GM18873 (cell line): Measurements from ENCODE around the gene CAB39L.

ENCODE experiments used
- ATAC-seq: cut with Tn5 transposase; IDR thresholded peaks from one replicate; pipeline ENCODE4 v1.9.1; 2021; ENCODE audit warnings: mild to moderate bottlenecking, moderate library complexity, moderate number of reproducible peaks; ENCODE audit not compliant: unreplicated experiment, low FRiP score

CAB39L gene

GRCh38 chr13:49443357-49443703 is 534 bp downstream of the CAB39L start:
- ATAC-seq: no peak

- no peak for ATAC-seq
Observed at GRCh38 chr13:49441846-49442245, 2.0 kb downstream of the CAB39L start.

- no peak for ATAC-seq
Observed at GRCh38 chr13:49441312-49441711, 2.6 kb downstream of the CAB39L start.

GRCh38 chr13:49439609-49440008 is 4.3 kb downstream of the CAB39L start:
- no peak for ATAC-seq

- no peak for ATAC-seq
Observed at GRCh38 chr13:49437705-49438104, 6.2 kb downstream of the CAB39L start.

GRCh38 chr13:49436890-49437289 is 7.0 kb downstream of the CAB39L start:
- no peak for ATAC-seq

- ATAC-seq: no peak
Observed at GRCh38 chr13:49435992-49436391, 7.9 kb downstream of the CAB39L start.

GRCh38 chr13:49429121-49429520 is 14.7 kb downstream of the CAB39L start:
- no peak for ATAC-seq

- no peak for ATAC-seq
Observed at GRCh38 chr13:49428041-49428763, 15.7 kb downstream of the CAB39L start.

GRCh38 chr13:49424011-49424560 is 19.8 kb downstream of the CAB39L start:
- ATAC-seq: no peak

GRCh38 chr13:49421391-49421790 is 22.5 kb downstream of the CAB39L start:
- ATAC-seq: no peak

GRCh38 chr13:49419276-49419675 is 24.6 kb downstream of the CAB39L start:
- no peak for ATAC-seq

GRCh38 chr13:49418206-49418605 is 25.7 kb downstream of the CAB39L start:
- ATAC-seq: no peak

- ATAC-seq: no peak
Observed at GRCh38 chr13:49417161-49417560, 26.7 kb downstream of the CAB39L start.

- ATAC-seq: no peak
Observed at GRCh38 chr13:49412749-49413148, 31.1 kb downstream of the CAB39L start.

- ATAC-seq: no peak
Observed at GRCh38 chr13:49411353-49411752, 32.5 kb downstream of the CAB39L start.

- no peak for ATAC-seq
Observed at GRCh38 chr13:49410477-49410876, 33.4 kb downstream of the CAB39L start.

GRCh38 chr13:49410006-49410405 is 33.9 kb downstream of the CAB39L start:
- ATAC-seq: no peak

- ATAC-seq: no peak
Observed at GRCh38 chr13:49409008-49409407, 34.9 kb downstream of the CAB39L start.

GRCh38 chr13:49407936-49408335 is 35.9 kb downstream of the CAB39L start:
- no peak for ATAC-seq

GRCh38 chr13:49407068-49407467 is 36.8 kb downstream of the CAB39L start:
- ATAC-seq: no peak

GRCh38 chr13:49404703-49405020 is 39.2 kb downstream of the CAB39L start:
- ATAC-seq: no peak
